Type B pancreatic cell (in vitro differentiated cells): ENCODE data around the gene ZMYM5. TPM values are rescaled to one million over a fixed set of nuclear protein-coding genes. Genes with fewer than 3 reads are reported as not detected.
"Not testable (repeated sequence)": the region's sequence is repeated elsewhere in the genome, so short reads cannot be mapped to it uniquely, and the experiment has no call there.

Experiments used
- DNase-seq: peaks from one replicate; pipeline ENCODE4 v3.0.0; 2021; ENCODE audit warnings: mixed read lengths; ENCODE audit not compliant: unreplicated experiment; ENCODE audit errors: extremely low spot score
- H3K27ac Mint-ChIP-seq: 2 replicates; pipeline ENCODE4 v1.8.0; 2021; ENCODE audit warnings: mild to moderate bottlenecking, mixed read lengths
- H3K27me3 Mint-ChIP-seq: 2 replicates; pipeline ENCODE4 v1.8.0; 2021; ENCODE audit warnings: mixed read lengths
- H3K36me3 Mint-ChIP-seq: 2 replicates; pipeline ENCODE4 v1.8.0; 2021; ENCODE audit warnings: mixed read lengths
- H3K4me1 Mint-ChIP-seq: one replicate; pipeline ENCODE4 v1.8.0; 2021; ENCODE audit warnings: mixed read lengths; ENCODE audit not compliant: unreplicated experiment
- H3K4me3 Mint-ChIP-seq: 2 replicates; pipeline ENCODE4 v1.8.0; 2021; ENCODE audit warnings: mild to moderate bottlenecking, mixed read lengths
- H3K9me3 Mint-ChIP-seq: 2 replicates; pipeline ENCODE4 v1.8.0; 2021; ENCODE audit warnings: mixed read lengths
- total RNA-seq: library from RNA; stranded (reverse); gene quantifications from 2 replicates; pipeline ENCODE4 v1.2.1, GENCODE V29; 2021; ENCODE audit warnings: low replicate concordance
- TF ChIP-seq, protein P1 (sequence below): fragments of 200-600 bp; sonication (generic); conservative IDR thresholded peaks from 2 replicates; pipeline ENCODE4 v1.5.0; 2021; ENCODE audit warnings: antibody characterized with exemption, mild to moderate bottlenecking

The ZMYM5 gene
- total RNA-seq, 1 donor from 2014 or later: 16.4 TPM

- no peak overlapping the region for H3K4me3 Mint-ChIP-seq
- H3K4me1 Mint-ChIP-seq: no peaks in the 10 kb centered on the region
- H3K36me3 Mint-ChIP-seq: peaks cover 4% of the 10 kb centered on the region
- no peaks in the 10 kb centered on the region for H3K9me3 Mint-ChIP-seq
- no peak overlapping the region for H3K27ac Mint-ChIP-seq
- TF ChIP-seq, protein P1, sequence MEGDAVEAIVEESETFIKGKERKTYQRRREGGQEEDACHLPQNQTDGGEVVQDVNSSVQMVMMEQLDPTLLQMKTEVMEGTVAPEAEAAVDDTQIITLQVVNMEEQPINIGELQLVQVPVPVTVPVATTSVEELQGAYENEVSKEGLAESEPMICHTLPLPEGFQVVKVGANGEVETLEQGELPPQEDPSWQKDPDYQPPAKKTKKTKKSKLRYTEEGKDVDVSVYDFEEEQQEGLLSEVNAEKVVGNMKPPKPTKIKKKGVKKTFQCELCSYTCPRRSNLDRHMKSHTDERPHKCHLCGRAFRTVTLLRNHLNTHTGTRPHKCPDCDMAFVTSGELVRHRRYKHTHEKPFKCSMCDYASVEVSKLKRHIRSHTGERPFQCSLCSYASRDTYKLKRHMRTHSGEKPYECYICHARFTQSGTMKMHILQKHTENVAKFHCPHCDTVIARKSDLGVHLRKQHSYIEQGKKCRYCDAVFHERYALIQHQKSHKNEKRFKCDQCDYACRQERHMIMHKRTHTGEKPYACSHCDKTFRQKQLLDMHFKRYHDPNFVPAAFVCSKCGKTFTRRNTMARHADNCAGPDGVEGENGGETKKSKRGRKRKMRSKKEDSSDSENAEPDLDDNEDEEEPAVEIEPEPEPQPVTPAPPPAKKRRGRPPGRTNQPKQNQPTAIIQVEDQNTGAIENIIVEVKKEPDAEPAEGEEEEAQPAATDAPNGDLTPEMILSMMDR: no peak
- no peaks in the 10 kb centered on the region for H3K27me3 Mint-ChIP-seq
- DNase-seq: no peak
Observed at GRCh38 chr13:19805765-19806164, 57.7 kb downstream of the ZMYM5 start.

GRCh38 chr13:19795956-19796355 is 67.5 kb downstream of the ZMYM5 start:
- Mint-ChIP-seq H3K9me3 (peaks cover 4% of the 10 kb centered on the region), H3K27ac (peak overlapping the region; percentile 81), H3K27me3 (no peaks in the 10 kb centered on the region), H3K36me3 (peaks cover 12% of the 10 kb centered on the region), H3K4me3 (no peak overlapping the region), H3K4me1 (peaks cover 5% of the 10 kb centered on the region)
- TF ChIP-seq, protein P1: no peak
- DNase-seq: no peak

GRCh38 chr13:19794631-19795030 is 68.8 kb downstream of the ZMYM5 start:
- Mint-ChIP-seq H3K27ac (peak overlapping the region; percentile 100), H3K4me1 (peaks cover 5% of the 10 kb centered on the region), H3K9me3 (peaks cover 4% of the 10 kb centered on the region), H3K27me3 (no peaks in the 10 kb centered on the region), H3K4me3 (peak overlapping the region; percentile 77), H3K36me3 (peaks cover 12% of the 10 kb centered on the region)
- DNase-seq: no peak
- TF ChIP-seq, protein P1: no peak

GRCh38 chr13:19791953-19792537 is 71.4 kb downstream of the ZMYM5 start:
- no peak overlapping the region for H3K27ac Mint-ChIP-seq
- no peak for DNase-seq
- TF ChIP-seq, protein P1: no peak

DNA sequence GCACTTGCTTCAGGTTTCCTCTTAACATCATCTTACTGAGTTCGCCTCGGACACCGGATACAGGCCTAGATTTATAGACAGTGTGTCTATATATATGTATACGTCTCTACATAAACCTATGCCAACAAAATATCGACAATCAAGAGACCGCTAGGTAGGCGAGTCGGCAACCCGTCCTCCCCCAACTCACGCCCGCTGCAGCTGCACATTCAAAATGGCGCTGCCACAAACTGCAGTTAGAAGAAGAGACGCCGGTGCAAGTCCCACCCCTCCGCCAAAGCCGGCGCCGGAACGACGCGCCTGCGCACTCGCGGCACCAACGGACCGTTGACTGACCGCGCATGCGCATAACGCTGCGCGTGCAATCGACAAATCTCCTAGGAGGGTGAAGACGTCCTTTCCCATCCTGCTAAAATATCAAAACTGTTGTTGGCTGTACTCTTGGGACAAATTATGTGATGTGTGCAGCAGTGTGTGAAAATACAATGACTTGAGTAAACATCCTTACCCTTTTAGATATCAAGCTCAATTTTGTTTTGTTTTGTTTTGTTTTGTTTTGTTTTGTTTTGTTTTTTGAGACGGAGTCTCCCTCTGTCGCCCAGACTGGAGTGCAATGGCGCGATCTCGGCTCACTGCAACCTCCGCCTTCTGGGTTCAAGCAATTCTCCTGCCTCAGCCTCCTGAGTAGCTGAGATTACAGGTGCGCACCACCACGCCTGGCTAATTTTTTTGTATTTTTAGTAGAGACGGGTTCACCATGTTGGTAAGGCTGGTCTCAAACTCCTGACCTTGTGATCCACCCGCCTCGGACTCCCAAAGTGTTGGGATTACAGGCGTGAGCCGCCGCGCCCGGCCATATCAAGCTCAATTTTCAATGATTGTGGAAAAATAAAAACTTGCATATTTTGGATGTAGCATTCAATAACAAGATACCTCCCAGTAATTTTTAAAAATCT is 80.4 kb downstream of the ZMYM5 start, which contains the start of gene PSPC1:
Gene PSPC1 (minus strand): TSS at position 219 of the 956 bp plus-strand sequence. CDS start 188 bp downstream, at position 31.
- H3K27me3 Mint-ChIP-seq, H3K9me3 Mint-ChIP-seq, H3K36me3 Mint-ChIP-seq, H3K4me1 Mint-ChIP-seq: not testable (repeated sequence)
- peak; percentile 96 for DNase-seq
- peak within 1 kb of the TSS; percentile 98 for H3K4me3 Mint-ChIP-seq
- H3K27ac Mint-ChIP-seq: peak within 1 kb of the TSS; percentile 98

More at GRCh38 chr13:19791953-19792537, 71.4 kb downstream of the ZMYM5 start:
- H3K4me1 Mint-ChIP-seq: peaks cover 5% of the 10 kb centered on the region
- peaks cover 8% of the 10 kb centered on the region for H3K36me3 Mint-ChIP-seq
- no peaks in the 10 kb centered on the region for H3K9me3 Mint-ChIP-seq
- H3K4me3 Mint-ChIP-seq: no peak overlapping the region
- H3K27me3 Mint-ChIP-seq: no peaks in the 10 kb centered on the region
